Upper lobe of left lung (tissue), 4 donors: ENCODE data around the gene LDAF1.

Experiments
- CTCF ChIP-seq, 6 experiments: fragments of 450-650 bp in 4 of 6; fragments of 200-600 bp in 2 of 6; sonication (generic) in 2 of 6; IDR thresholded peaks; one replicate each; pipeline ENCODE4 v1.5.1; 2016 to 2019; ENCODE audit warnings: antibody characterized with exemption in 6 of 6
- EP300 ChIP-seq, 4 donors: sonication (generic); formaldehyde crosslinking; IDR thresholded peaks; one replicate each; pipeline ENCODE4 v1.5.1; 2017; ENCODE audit warnings: antibody characterized with exemption in 4 of 4, control low read depth in 2 of 4
- POLR2A ChIP-seq, 4 donors: fragments of 450-650 bp; IDR thresholded peaks; one replicate each; pipeline ENCODE4 v1.5.1; 2016 to 2017; ENCODE audit warnings: antibody characterized with exemption in 4 of 4, mild to moderate bottlenecking in 2 of 4
- POLR2AphosphoS5 ChIP-seq, 2 donors: sonication (generic); formaldehyde crosslinking; IDR thresholded peaks; one replicate each; pipeline ENCODE4 v1.5.1; 2017; ENCODE audit warnings: antibody characterized with exemption in 2 of 2

GRCh38 chr16:21205303-21205702 lies 46.8 kb downstream of the LDAF1 start:
- TF ChIP-seq POLR2AphosphoS5 (IDR thresholded peaks at IDR 0.05), result no peak
- TF ChIP-seq EP300 (IDR thresholded peaks at IDR 0.05), result no peak
- no peak for TF ChIP-seq POLR2A (IDR thresholded peaks at IDR 0.05)
- no peak for TF ChIP-seq CTCF (IDR thresholded peaks at IDR 0.05)
